GM10248 (cell line): ENCODE measurements around the gene MUC2.

ENCODE experiments used
- CTCF ChIA-PET: fragments of 300-600 bp; sonication (Branson Sonifier 250); formaldehyde crosslinking; extraction: SDS; loops from one replicate; lab custom pipeline; 2021; ENCODE audit warnings: antibody characterized with exemption; lab: Yijun Ruan, JAX
- POLR2A ChIA-PET: fragments of 350-650 bp; sonication (Branson Sonifier 250); formaldehyde crosslinking; extraction: SDS; loops from one replicate; lab custom pipeline; 2020; ENCODE audit warnings: antibody characterized with exemption; lab: Yijun Ruan, JAX
- DNase-seq: peaks from one replicate; pipeline ENCODE4 v3.0.0; 2012; ENCODE audit errors: extremely low spot score
- TF ChIP-seq, protein P1 (sequence below): IDR thresholded peaks from 2 replicates; pipeline ENCODE4 v1.5.1; 2012; ENCODE audit warnings: mild to moderate bottlenecking, low read depth; ENCODE audit errors: extremely low read depth, missing control alignments, control extremely low read depth

Gene MUC2

DNA sequence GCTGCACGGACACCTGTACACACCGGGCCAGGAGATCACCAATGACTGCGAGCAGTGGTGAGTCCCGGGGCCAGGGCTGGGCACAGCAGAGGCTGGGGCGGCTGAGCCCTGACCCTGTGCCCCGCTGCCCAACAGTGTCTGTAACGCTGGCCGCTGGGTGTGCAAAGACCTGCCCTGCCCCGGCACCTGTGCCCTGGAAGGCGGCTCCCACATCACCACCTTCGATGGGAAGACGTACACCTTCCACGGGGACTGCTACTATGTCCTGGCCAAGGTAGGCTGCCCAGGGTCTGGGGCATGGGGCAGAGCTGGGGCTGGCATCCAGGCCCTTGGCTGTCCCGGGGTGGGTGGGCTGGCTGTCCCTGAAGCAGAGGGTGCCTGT, 7.7 kb downstream of the MUC2 start:
- ChIA-PET POLR2A (no interaction called here), CTCF (no interaction called here)
- TF ChIP-seq, protein P1, sequence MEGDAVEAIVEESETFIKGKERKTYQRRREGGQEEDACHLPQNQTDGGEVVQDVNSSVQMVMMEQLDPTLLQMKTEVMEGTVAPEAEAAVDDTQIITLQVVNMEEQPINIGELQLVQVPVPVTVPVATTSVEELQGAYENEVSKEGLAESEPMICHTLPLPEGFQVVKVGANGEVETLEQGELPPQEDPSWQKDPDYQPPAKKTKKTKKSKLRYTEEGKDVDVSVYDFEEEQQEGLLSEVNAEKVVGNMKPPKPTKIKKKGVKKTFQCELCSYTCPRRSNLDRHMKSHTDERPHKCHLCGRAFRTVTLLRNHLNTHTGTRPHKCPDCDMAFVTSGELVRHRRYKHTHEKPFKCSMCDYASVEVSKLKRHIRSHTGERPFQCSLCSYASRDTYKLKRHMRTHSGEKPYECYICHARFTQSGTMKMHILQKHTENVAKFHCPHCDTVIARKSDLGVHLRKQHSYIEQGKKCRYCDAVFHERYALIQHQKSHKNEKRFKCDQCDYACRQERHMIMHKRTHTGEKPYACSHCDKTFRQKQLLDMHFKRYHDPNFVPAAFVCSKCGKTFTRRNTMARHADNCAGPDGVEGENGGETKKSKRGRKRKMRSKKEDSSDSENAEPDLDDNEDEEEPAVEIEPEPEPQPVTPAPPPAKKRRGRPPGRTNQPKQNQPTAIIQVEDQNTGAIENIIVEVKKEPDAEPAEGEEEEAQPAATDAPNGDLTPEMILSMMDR = no peak
- no peak for DNase-seq

DNA sequence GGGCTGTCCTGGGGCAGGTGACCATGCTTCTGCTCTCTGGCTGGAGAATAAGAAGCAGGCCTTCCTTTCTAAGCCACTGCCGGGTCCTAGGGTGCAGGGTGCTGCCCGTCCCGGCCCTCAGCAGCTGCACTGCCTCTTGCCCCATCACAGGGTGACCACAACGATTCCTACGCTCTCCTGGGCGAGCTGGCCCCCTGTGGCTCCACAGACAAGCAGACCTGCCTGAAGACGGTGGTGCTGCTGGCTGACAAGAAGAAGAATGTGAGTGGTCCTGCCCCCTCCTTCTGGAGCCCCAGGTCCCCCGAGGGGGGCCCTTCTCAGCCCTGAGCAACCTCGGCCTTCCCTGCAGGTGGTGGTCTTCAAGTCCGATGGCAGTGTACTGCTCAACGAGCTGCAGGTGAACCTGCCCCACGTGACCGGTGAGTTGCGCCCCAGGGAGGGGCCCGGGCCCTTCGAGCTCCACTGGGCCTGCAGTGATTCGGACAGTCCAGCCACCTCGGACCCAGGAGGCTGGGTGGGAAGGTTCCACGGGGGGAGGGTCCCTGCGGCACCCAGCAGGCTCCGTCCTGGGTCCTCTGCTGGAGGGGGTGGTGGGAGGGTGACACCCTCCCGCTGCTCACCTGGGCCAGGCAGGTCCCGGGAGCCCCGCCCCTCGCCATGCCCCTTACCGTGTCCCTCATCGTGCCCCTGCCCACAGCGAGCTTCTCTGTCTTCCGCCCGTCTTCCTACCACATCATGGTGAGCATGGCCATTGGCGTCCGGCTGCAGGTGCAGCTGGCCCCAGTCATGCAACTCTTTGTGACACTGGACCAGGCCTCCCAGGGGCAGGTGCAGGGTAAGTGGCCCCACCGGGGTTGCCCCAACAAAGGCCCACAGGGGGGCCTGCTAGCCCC, 8.3 kb downstream of the MUC2 start:
- CTCF ChIA-PET = no interaction called here
- TF ChIP-seq, protein P1 = no peak
- POLR2A ChIA-PET = no interaction called here
- DNase-seq = no peak

DNA sequence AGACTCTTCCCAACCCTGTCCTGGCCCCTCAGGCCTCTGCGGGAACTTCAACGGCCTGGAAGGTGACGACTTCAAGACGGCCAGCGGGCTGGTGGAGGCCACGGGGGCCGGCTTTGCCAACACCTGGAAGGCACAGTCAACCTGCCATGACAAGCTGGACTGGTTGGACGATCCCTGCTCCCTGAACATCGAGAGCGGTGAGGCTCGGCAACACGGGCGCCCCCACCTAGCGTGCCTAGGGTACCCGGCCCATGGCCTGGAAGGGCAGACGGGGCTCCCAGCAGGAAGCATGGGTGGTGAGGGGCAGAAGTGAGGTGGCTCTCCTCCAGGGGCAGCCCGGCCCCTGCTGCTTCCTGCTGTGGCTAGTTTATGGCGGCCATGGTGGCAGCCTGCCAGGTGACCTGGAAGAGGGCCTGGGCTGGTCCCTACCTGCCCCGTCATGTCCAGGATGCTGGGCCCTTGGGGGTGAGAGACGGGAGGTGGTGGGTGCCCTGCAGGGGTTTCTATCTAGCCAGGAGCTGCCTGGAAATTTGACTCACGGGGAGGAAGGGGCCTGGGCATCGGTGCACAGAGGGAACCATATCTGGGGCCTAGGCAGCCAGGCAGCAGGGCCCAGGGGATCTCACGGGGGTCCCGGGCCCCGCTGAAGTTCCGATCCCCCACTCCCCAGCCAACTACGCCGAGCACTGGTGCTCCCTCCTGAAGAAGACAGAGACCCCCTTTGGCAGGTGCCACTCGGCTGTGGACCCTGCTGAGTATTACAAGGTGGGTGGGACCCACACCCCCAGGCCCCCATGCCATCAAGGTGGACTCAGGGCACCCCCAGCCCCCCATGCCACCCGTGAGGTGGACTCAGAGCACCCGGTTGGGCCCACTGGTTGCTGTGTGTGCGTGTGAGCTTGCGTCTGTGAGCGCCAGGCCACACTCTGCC, 9.2 kb downstream of the MUC2 start:
- POLR2A ChIA-PET = no interaction called here
- DNase-seq = no peak
- CTCF ChIA-PET = no interaction called here
- TF ChIP-seq, protein P1 = no peak

DNA sequence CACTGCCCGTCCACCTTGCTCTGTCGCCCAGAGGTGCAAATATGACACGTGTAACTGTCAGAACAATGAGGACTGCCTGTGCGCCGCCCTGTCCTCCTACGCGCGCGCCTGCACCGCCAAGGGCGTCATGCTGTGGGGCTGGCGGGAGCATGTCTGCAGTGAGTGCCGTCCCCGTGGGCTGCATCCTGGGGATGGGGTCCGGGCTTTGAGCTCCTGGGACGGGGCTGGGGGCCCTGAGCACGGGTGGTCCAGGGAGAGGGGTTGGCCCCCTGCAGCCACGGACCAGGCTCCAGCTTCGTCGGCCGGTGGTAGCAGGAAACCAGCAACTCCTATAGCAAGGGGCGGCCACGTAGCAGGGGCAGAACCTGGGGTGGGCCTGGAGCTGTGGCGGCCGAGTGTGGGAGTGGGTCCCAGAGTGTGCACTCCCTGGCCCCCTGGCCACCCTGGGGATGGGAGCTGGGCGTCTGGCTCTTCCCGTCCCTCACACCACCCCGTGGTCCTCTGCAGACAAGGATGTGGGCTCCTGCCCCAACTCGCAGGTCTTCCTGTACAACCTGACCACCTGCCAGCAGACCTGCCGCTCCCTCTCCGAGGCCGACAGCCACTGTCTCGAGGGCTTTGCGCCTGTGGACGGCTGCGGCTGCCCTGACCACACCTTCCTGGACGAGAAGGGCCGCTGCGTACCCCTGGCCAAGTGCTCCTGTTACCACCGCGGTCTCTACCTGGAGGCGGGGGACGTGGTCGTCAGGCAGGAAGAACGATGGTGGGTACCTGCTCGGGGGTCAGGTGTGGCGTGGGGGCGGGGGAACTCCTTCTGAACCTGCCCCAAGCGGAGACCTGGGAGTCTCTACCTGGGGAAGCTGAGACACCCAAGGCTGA, 10.1 kb downstream of the MUC2 start:
- no peak for DNase-seq
- TF ChIP-seq, protein P1 = no peak
- ChIA-PET POLR2A (no interaction called here), CTCF (no interaction called here)

DNA sequence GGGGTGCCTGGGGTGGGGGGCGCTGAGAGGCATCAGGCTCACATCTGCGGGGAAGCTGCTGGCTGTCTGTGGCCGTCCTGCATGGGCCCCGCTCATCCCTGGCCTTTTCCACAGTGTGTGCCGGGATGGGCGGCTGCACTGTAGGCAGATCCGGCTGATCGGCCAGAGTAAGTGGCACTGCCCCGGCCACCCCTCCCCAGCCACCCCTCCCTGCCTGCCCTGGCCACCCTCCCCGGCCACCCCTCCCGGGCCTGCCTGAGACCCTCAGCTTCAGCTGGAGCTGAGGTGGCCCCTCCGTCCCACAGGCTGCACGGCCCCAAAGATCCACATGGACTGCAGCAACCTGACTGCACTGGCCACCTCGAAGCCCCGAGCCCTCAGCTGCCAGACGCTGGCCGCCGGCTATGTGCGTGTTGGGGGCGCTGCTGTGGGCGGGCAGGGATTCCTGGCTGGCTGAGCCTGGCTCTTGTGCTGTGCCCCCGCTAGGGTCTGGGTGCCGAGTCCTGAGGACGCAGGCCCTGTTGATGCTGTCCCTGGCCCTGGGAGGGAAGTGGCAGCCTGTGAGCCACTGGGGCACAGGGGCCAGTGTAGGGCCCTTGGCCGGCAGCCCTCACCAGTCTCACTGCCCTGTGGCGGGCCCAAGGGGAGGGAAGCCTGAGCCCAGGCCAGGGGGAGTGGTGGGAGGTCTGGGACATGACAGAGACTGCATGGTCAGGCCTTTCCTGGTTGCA, 10.9 kb downstream of the MUC2 start:
- TF ChIP-seq, protein P1 = no peak
- no peak for DNase-seq
- CTCF ChIA-PET = no interaction called here
- POLR2A ChIA-PET = no interaction called here
